Measurements from ENCODE around the gene SARDH. TPM values are rescaled to one million over a fixed set of nuclear protein-coding genes. Genes with fewer than 3 reads are reported as not detected.

Gene SARDH
- total and polyA plus RNA-seq, 2 of the 13 experiments (the other 11 are each of a cell fraction or from before 2014, with no cell fraction given), result 11.6 to 34.9 TPM

DNA sequence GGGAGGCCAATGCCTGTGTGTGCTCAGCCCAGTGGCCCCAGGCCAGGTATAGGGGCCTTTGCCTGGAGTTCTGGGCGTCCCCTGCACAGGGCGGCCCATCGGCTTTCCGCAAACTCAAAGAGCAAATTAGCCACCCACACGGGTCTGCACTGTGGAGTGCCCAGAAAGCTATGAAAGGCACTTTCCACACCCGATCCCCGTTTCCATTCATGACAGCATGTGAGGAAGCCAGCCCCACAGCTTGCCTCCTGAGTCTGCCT is 96.8 kb downstream of the SARDH start:
- Histone ChIP-seq H2AFZ (ENCODE audit: low read length) (no peak overlapping the region), H3K27me3 (ENCODE audit: control insufficient read depth in 1 of 2, insufficient read depth in 2 of 2, low read length in 2 of 2) (peaks cover 23 to 100% of the 10 kb centered on the region in 2 experiments), H3K9ac (ENCODE audit: insufficient read depth, low read depth, low read length) (no peak overlapping the region), H3K79me2 (ENCODE audit: insufficient read depth, low read length) (no peaks in the 10 kb centered on the region), H3K4me1 (ENCODE audit: insufficient read depth, low read length) (no peaks in the 10 kb centered on the region), H4K20me1 (ENCODE audit: insufficient read depth, low read length) (peaks cover 3% of the 10 kb centered on the region), H3K27ac (ENCODE audit: extremely low read length, insufficient read depth, low read length) (no peak overlapping the region), H3K9me3 (ENCODE audit: low read length) (no peaks in the 10 kb centered on the region), H3K4me2 (ENCODE audit: low read depth, low read length) (no peak overlapping the region), H3K36me3 (replicated peaks in 1 of 2; ENCODE audit: control insufficient read depth in 1 of 2, insufficient read depth in 2 of 2, low read length in 2 of 2) (no peaks in the 10 kb centered on the region), H3K4me3 (replicated peaks in 1 of 3; ENCODE audit: insufficient read depth in 1 of 3, low read depth in 2 of 3, low read length in 3 of 3) (no peak overlapping the region)
- in situ Hi-C loops (cut with HindIII; ENCODE audit: extremely low pct_ligation_motif_present, low pct_unique_long_range_greater_than_20kb) (no loop called here), intact Hi-C loops (cut with micrococcal nuclease; ENCODE audit: unreplicated experiment) (no loop called here)
- TF ChIP-seq ZNF496 (CRISPR knock-in tag; IDR thresholded peaks at IDR 0.05; ENCODE audit: insufficient replicate concordance) (no peak), ZNF709 (CRISPR knock-in tag; IDR thresholded peaks at IDR 0.05) (no peak), ZNF468 (CRISPR knock-in tag; IDR thresholded peaks at IDR 0.05) (no peak), ZNF251 (CRISPR knock-in tag; IDR thresholded peaks at IDR 0.05) (no peak), MEIS2 (CRISPR knock-in tag; IDR thresholded peaks at IDR 0.05) (no peak), IKZF4 (CRISPR knock-in tag; IDR thresholded peaks at IDR 0.05; ENCODE audit: borderline replicate concordance, low read depth, not compliant biosample characterization) (no peak), ZNF660 (CRISPR knock-in tag; IDR thresholded peaks at IDR 0.05; ENCODE audit: borderline replicate concordance, low read depth) (no peak), ZNF225 (CRISPR knock-in tag; IDR thresholded peaks at IDR 0.05) (no peak), BHLHE40 (IDR thresholded peaks at IDR 0.05; ENCODE audit: low read length) (no peak), PCBP2 (optimal IDR thresholded peaks at IDR 0.05; ENCODE audit: low read depth, low read length, poor library complexity, severe bottlenecking) (no peak), NFIC (IDR thresholded peaks at IDR 0.05; ENCODE audit: low read length) (no peak), ZNF768 (CRISPR knock-in tag; IDR thresholded peaks at IDR 0.05) (no peak)
- TF ChIP-seq, protein P1, sequence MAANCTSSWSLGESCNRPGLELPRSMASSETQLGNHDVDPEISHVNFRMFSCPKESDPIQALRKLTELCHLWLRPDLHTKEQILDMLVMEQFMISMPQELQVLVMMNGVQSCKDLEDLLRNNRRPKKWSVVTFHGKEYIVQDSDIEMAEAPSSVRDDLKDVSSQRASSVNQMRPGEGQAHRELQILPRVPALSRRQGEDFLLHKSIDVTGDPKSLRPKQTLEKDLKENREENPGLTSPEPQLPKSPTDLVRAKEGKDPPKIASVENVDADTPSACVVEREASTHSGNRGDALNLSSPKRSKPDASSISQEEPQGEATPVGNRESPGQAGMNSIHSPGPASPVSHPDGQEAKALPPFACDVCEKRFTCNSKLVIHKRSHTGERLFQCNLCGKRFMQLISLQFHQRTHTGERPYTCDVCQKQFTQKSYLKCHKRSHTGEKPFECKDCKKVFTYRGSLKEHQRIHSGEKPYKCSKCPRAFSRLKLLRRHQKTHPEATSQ (CRISPR knock-in tag; IDR thresholded peaks at IDR 0.05; ENCODE audit: borderline replicate concordance), result no peak
- TF ChIP-seq, protein P2, sequence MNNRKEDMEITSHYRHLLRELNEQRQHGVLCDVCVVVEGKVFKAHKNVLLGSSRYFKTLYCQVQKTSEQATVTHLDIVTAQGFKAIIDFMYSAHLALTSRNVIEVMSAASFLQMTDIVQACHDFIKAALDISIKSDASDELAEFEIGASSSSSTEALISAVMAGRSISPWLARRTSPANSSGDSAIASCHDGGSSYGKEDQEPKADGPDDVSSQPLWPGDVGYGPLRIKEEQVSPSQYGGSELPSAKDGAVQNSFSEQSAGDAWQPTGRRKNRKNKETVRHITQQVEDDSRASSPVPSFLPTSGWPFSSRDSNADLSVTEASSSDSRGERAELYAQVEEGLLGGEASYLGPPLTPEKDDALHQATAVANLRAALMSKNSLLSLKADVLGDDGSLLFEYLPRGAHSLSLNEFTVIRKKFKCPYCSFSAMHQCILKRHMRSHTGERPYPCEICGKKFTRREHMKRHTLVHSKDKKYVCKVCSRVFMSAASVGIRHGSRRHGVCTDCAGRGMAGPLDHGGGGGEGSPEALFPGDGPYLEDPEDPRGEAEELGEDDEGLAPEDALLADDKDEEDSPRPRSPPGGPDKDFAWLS (CRISPR knock-in tag; IDR thresholded peaks at IDR 0.05; ENCODE audit: borderline replicate concordance), result no peak
- TF ChIP-seq, protein P3, sequence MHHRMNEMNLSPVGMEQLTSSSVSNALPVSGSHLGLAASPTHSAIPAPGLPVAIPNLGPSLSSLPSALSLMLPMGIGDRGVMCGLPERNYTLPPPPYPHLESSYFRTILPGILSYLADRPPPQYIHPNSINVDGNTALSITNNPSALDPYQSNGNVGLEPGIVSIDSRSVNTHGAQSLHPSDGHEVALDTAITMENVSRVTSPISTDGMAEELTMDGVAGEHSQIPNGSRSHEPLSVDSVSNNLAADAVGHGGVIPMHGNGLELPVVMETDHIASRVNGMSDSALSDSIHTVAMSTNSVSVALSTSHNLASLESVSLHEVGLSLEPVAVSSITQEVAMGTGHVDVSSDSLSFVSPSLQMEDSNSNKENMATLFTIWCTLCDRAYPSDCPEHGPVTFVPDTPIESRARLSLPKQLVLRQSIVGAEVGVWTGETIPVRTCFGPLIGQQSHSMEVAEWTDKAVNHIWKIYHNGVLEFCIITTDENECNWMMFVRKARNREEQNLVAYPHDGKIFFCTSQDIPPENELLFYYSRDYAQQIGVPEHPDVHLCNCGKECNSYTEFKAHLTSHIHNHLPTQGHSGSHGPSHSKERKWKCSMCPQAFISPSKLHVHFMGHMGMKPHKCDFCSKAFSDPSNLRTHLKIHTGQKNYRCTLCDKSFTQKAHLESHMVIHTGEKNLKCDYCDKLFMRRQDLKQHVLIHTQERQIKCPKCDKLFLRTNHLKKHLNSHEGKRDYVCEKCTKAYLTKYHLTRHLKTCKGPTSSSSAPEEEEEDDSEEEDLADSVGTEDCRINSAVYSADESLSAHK (CRISPR knock-in tag; IDR thresholded peaks at IDR 0.05; ENCODE audit: borderline replicate concordance), result no peak
- TF ChIP-seq, protein P4, sequence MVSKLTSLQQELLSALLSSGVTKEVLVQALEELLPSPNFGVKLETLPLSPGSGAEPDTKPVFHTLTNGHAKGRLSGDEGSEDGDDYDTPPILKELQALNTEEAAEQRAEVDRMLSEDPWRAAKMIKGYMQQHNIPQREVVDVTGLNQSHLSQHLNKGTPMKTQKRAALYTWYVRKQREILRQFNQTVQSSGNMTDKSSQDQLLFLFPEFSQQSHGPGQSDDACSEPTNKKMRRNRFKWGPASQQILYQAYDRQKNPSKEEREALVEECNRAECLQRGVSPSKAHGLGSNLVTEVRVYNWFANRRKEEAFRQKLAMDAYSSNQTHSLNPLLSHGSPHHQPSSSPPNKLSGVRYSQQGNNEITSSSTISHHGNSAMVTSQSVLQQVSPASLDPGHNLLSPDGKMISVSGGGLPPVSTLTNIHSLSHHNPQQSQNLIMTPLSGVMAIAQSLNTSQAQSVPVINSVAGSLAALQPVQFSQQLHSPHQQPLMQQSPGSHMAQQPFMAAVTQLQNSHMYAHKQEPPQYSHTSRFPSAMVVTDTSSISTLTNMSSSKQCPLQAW (CRISPR knock-in tag; IDR thresholded peaks at IDR 0.05), result no peak
- TF ChIP-seq, protein P5, sequence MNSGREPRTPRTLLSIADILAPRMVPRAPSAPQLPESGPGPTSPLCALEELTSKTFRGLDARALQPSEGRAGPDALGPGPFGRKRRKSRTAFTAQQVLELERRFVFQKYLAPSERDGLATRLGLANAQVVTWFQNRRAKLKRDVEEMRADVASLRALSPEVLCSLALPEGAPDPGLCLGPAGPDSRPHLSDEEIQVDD (CRISPR knock-in tag; IDR thresholded peaks at IDR 0.05; ENCODE audit: borderline replicate concordance), result no peak
- TF ChIP-seq, protein P6, sequence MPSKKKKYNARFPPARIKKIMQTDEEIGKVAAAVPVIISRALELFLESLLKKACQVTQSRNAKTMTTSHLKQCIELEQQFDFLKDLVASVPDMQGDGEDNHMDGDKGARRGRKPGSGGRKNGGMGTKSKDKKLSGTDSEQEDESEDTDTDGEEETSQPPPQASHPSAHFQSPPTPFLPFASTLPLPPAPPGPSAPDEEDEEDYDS (CRISPR knock-in tag; IDR thresholded peaks at IDR 0.05), result no peak
- ChIA-PET POLR2A (no interaction called here), CTCF (ENCODE audit: low intra/inter-chr PET ratio, low total read pairs) (no interaction called here)
- ATAC-seq, result no peak; the same call in 2 of the 3 replicates
- BruUV-seq (replicated peaks), result no TSS peak
- FAIRE-seq, result no peak
- DNase-seq (ENCODE audit: low spot score), result no peak
- WGBS (ENCODE audit: low lambda C conversion rate), result no CpG with 5 or more reads among the region's 7 CpGs
